NCI-H2081 (cell line): ENCODE data around the gene SLC17A9.
"Not testable (repeated sequence)": the region's sequence is repeated elsewhere in the genome, so short reads cannot be mapped to it uniquely, and the experiment has no call there.

Experiments
- DNase-seq, 2 experiments: peaks; one replicate each; lab custom pipeline; 2025; lab: John Stamatoyannopoulos, UW

The SLC17A9 gene

GRCh38 chr20:62920039-62920645 lies 32.4 kb upstream of the SLC17A9 start:
- DNase-seq, result no peak

GRCh38 chr20:62921119-62921687 lies 31.3 kb upstream of the SLC17A9 start:
- peak; percentile 34 to 55 for DNase-seq

DNA sequence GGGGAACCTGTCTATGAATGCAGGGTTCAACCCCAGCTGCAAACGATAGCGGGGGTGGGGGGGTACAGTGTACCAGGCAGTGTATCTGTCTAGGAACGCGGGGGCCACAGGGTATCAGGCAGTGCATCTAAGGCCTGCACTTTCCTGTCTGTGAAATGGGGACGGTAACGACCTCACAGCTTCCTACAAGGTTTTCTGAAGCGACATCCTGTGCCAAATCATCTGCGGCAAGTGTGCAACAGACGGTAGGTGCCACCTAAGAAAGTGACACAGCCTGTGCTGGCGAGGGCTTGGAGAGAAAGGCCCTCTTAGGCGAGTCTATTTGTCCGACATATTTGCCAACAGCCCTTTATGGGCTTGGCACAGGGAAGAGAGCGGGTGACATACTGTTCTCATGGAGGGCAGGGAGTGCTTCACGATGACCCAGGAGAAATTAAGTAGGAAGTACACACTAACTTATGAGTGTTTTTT lies 30.0 kb upstream of the SLC17A9 start:
- no peak for DNase-seq

GRCh38 chr20:62923059-62923668 lies 29.3 kb upstream of the SLC17A9 start:
- DNase-seq, result not testable (repeated sequence)

DNA sequence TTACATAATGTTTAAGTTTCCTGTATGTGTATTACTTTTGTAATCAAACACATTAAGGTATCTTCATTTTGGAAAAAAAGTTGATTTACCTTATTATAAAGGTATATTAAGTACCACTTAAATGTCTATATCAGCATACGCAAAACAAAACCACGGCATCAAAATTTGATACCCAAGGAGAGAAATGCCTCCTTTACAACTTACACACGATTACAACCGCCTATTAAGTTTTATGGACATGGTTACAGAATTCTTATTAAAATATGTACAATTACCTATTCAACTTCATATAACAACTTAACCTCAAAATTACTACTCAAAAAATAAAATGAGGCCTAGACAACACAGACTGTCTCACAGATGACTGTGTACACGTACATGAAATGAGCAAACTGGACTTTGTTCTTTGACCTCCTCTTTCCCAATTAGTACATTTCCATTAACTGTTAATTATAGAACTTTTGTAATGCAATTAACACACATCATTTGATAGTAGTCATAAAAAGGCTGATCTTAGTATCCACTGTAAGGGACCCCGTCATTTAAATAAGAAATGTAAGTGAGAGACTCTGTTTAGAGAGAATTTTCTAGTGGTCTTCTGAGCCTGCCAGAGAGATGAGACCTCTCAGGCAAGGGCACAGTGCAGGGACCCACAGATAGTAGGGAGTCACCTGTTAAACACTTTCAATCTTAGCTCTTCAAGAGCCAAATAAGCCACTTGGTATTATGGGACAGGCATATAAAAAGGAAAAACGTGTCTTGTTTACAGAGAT lies 28.7 kb upstream of the SLC17A9 start:
- no peak for DNase-seq

- no peak for DNase-seq
Measured at GRCh38 chr20:62924442-62925075, 27.9 kb upstream of the SLC17A9 start.

- DNase-seq, result no peak
Measured at GRCh38 chr20:62925076-62925419, 27.5 kb upstream of the SLC17A9 start.

GRCh38 chr20:62925420-62926228 lies 26.9 kb upstream of the SLC17A9 start:
- peak in 1 of 2 experiments; percentile 22 for DNase-seq

GRCh38 chr20:62926229-62927127 lies 26.0 kb upstream of the SLC17A9 start, which contains the start of gene DIDO1:
Gene DIDO1, minus strand, starts transcription at chr20:62926505.
- peak; percentile 89 to 90 for DNase-seq

GRCh38 chr20:62927128-62927705 lies 25.3 kb upstream of the SLC17A9 start:
- no peak for DNase-seq

DNA sequence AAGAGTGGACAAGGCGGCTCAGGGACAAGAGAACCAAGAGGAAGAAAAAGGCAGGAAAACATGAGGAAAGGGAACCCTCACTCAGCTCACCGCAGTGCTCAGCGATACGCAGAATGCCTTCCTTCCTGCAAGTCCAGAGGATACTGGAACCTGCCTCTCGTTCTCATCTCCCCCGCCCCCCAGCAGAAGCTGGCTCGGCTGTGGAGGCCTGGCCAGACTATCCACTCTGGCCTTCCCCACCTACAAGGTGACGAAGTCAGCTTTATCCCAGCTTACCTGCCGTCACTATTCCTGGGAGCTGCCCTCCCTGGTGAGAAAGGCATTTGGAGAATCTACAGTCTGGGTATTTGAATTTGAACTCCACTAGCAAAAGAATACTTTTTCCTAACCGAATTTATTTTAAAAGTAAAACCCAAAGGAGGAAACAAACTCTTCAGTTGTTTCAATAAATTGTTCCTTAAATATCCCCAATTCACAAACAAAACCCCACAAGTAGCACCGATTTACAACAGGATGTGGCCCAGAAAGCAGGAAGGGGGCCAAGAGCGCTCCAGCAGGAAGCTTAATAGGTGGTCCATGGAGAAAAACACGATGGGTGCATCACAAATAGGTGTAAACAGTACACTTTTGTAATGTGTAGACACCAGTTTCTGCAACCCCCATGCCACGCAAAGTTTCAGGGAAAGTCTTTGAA lies 24.1 kb upstream of the SLC17A9 start:
- DNase-seq, result no peak

- DNase-seq, result no peak
Measured at GRCh38 chr20:62929051-62929538, 23.4 kb upstream of the SLC17A9 start.

GRCh38 chr20:62931464-62931863 lies 21.0 kb upstream of the SLC17A9 start:
- no peak for DNase-seq

- no peak for DNase-seq
Measured at GRCh38 chr20:62933966-62934365, 18.5 kb upstream of the SLC17A9 start.

DNA sequence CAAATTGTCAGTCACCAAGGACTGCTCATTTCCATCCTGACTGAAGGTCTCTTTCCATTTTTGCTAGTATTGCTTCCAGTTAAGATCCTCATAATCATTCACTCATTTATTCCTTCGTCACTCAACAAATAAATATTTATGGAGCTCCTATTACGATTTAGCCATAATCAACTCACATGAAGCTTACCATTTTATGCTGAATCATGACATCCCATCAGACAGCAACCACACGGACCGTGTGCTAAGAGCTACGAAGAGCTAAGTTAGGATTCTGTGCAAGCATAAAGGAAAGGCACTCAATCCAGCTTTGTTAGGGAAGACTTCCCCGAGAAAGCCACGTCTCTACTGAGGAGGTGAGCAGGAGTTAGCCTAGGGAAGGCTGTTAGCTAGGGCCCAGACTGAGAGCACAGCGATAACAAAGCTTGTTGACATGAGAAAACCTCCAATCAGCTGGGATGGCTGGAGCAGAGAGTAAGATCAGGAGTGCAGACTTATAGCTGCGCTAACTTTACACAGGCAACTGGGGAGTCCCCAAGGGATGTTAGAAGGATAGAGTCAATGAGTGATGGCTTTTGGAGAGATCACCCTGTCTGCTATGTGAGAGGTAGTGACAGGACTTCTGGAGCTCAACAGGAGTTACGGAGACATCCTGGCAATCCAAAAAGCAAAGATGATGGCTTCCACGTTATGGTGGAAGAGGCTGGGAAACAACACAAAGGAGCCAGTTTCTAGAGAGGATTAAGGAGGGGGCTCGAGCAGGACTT lies 17.1 kb upstream of the SLC17A9 start:
- DNase-seq, result no peak

GRCh38 chr20:62935968-62936585 lies 16.4 kb upstream of the SLC17A9 start:
- no peak for DNase-seq

DNA sequence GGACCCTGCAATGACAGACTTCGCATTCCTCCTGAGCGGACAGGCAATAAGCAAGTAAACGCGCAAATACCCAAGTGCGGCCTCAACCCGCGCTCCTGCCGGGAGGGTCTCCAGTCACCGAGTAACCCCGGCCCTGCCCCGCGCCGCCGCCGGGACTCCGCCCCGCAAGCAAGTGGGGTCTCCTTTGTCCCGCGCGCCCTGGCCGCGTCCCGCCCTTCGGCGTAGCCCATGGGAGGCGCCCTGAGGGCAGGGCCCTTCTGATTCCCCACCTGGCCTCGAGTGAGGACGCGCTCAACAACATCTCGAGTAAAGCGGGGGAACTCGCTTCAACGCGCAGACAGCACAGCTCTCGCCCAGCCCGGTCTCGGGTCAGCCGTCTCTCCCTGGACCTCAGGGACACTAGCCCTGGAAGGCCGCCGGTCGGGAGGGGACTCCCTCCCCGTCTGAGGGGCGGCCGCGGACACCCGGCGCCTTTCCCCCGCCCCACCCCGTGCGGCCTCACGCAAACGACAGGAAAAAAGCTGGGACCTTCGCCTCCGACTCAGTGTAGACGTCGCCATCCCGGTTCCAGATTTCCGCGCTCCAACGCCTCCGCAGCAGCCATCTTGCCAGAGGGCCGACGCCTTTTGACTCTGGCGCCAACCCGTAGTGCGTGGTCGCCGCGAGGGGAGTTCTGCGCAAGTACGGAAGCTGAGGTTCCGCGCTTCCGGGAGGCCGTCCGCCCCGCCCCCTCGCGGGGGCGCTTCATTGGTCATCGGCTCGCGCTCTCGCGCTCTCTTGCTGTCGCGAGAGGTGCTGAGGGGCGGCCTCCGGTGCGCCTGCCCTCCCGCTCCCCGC lies 15.0 kb upstream of the SLC17A9 start:
- DNase-seq, result peak; percentile 90 to 96
